Central memory CD8-positive, alpha-beta T cell (primary cell): ENCODE results near the gene ENTR1.
A peak's percentile ranks its signal among the peaks of the same experiment; 100 is the strongest.
"Not testable (repeated sequence)": the region's sequence is repeated elsewhere in the genome, so short reads cannot be mapped to it uniquely, and the experiment has no call there.

Experiments used
- ATAC-seq: fragments of 150-1000 bp; cut with Tn5 transposase; replicated peaks from 2 replicates; pipeline ENCODE4 v1.10.0; 2022; ENCODE audit warnings: mild to moderate bottlenecking, moderate FRiP score, moderate number of reproducible peaks; ENCODE audit not compliant: poor library complexity, severe bottlenecking; ENCODE audit errors: extremely low read depth
- DNase-seq, 2 donors: peaks; one replicate each; pipeline ENCODE4 v3.0.0; 2021; ENCODE audit warnings: low spot score in 2 of 2
- H3K27ac Mint-ChIP-seq: one replicate; pipeline ENCODE4 v1.8.0; 2022; ENCODE audit warnings: low read depth, mild to moderate bottlenecking, moderate library complexity, mixed read lengths
- H3K27me3 Mint-ChIP-seq: one replicate; pipeline ENCODE4 v1.8.0; 2022; ENCODE audit warnings: mixed read lengths
- H3K36me3 Mint-ChIP-seq: one replicate; pipeline ENCODE4 v1.8.0; 2022; ENCODE audit warnings: mild to moderate bottlenecking, moderate library complexity, mixed read lengths; ENCODE audit not compliant: insufficient read depth
- H3K4me1 Mint-ChIP-seq: one replicate; pipeline ENCODE4 v1.8.0; 2022; ENCODE audit warnings: mixed read lengths
- H3K4me3 Mint-ChIP-seq: one replicate; pipeline ENCODE4 v1.8.0; 2022; ENCODE audit warnings: mild to moderate bottlenecking, moderate library complexity, mixed read lengths
- H3K9me3 Mint-ChIP-seq: one replicate; pipeline ENCODE4 v1.8.0; 2022; ENCODE audit warnings: mixed read lengths

Gene ENTR1

DNA sequence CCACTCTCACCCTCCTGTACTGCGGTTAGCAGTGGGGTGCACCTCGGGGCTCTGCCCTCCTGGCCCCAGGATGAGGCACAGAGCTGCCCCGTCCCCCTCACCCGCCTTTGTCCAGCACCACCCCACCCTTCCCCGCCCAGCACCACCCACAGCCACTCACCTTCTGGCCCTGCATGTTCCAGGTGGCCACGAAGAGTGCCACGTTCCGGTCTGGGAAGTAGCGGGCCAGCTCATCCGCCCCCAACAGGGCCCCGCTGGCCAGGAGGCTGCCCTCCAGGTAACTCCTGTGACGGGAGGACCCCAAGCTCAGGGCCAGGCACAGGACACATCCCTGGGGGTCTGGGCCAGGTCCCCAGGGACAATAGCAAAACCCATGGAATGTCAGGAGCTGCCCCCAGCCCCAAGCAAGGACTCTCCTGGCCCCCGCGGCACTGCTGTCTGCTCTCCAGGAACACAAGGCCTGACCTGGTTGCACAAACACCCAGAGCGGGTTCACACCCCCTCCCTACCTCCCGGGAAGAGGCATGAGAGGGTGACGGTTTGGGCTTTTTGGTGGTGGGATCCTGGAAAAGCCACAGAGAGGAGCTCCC, 24.3 kb upstream of the ENTR1 start:
- no peak overlapping the region for H3K27ac Mint-ChIP-seq
- no peak for ATAC-seq

DNA sequence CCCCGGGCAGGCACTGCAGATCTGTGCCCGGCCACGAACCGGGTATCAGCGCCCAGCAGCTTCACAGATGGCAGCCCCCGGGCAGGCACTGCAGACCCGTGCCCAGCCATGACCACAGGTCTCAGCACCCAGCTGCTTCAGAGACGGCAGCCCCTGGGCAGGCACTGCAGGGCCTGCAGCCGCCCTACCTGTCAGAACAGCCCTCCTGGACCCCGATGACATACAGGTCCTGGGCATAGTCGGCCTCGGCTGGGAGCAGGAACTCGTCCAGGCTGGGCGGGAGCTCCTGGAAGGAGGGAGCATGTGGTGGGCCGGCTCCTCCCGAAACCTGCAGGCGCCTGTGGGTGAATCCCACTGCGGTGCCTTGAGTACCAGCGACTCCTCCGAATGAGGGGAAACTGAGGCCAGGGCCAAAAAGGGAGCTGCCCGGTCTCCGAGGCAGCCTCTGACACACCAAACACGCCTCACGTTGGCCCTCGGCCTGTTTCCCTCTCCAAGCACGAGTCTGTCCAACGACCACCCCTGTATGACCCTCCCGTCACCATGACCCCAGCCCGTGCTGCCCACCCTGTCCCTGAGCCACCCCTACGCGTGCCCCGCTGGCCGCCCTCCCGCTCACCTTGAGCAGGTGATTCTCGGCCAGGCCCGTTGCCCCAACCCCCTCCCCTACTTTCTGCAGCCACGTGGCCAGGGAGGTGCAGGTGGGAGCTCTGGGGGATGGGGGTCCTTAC, 23.6 kb upstream of the ENTR1 start:
- no peak overlapping the region for H3K4me3 Mint-ChIP-seq

More for the DNA sequence above, 24.3 kb upstream of the ENTR1 start:
- DNase-seq = no peak
- Mint-ChIP-seq H3K4me3 (no peak overlapping the region), H3K9me3 (no peaks in the 10 kb centered on the region), H3K36me3 (peaks cover 15% of the 10 kb centered on the region), H3K4me1 (peaks cover 27% of the 10 kb centered on the region), H3K27me3 (no peaks in the 10 kb centered on the region)

DNA sequence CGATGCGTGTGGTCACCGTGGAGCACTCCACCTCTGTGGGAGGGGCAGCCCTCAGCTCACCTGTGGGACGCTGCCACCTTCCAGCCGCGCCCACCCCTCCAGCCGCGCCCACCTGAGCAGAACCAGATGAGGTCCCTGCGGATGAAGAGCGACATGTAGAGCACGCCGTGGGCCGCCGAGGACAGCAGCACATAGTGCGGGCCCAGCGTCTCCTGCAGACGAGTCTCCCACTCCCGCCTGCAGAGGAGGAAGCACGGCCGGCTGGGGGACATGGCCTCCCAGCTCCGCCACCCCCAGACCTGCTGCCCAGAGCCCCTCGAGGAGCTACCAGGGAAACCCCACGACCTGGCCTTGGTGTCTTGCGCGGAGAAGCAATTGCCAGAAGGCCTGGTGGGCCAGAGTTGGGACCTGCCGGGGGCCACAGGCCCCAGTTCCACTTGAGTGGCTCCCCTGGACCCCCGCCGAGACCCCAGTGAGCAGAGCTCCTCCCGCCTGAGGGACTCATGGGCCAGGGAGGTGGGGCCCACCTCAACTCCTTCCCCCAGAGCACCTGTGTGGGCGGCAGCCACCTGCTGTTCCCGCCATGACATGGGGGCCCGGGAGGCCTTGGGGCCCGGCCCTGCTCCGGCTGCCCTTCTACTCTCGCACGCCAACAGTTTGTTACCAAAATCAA, 22.8 kb upstream of the ENTR1 start:
- H3K4me1 Mint-ChIP-seq = peaks cover 24% of the 10 kb centered on the region
- no peaks in the 10 kb centered on the region for H3K9me3 Mint-ChIP-seq
- peaks cover 17% of the 10 kb centered on the region for H3K36me3 Mint-ChIP-seq
- no peak for ATAC-seq
- H3K27me3 Mint-ChIP-seq = no peaks in the 10 kb centered on the region
- no peak overlapping the region for H3K4me3 Mint-ChIP-seq
- no peak overlapping the region for H3K27ac Mint-ChIP-seq
- DNase-seq = no peak

More for the DNA sequence above, 23.6 kb upstream of the ENTR1 start:
- peaks cover 15% of the 10 kb centered on the region for H3K36me3 Mint-ChIP-seq
- ATAC-seq (no peak), DNase-seq (no peak)
- H3K27me3 Mint-ChIP-seq = no peaks in the 10 kb centered on the region
- no peaks in the 10 kb centered on the region for H3K9me3 Mint-ChIP-seq
- no peak overlapping the region for H3K27ac Mint-ChIP-seq
- peaks cover 27% of the 10 kb centered on the region for H3K4me1 Mint-ChIP-seq

DNA sequence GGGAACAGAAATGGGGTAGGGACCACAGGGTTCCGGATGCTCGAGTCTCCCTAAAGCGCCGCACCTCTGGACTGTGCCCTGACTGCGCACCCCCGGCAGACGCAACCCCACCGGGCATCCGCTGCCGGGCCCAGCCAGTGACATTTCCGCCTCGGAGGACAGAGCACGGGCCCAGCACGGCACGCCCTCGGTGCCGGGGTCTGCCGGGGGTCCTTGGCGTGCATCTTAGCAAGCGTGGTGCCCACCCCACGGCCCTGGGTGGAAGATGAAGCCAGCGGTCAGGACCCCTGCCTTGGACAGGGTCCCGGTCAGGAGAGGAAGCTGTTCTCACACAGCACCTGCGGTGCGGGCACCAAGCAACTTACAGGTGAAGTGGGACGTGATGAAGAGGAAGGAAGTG, 22.2 kb upstream of the ENTR1 start:
- DNase-seq (no peak), ATAC-seq (no peak)
- H3K9me3 Mint-ChIP-seq = no peaks in the 10 kb centered on the region
- H3K4me1 Mint-ChIP-seq = peaks cover 20% of the 10 kb centered on the region
- peaks cover 18% of the 10 kb centered on the region for H3K36me3 Mint-ChIP-seq
- no peak overlapping the region for H3K27ac Mint-ChIP-seq
- H3K27me3 Mint-ChIP-seq = no peaks in the 10 kb centered on the region
- H3K4me3 Mint-ChIP-seq = no peak overlapping the region

DNA sequence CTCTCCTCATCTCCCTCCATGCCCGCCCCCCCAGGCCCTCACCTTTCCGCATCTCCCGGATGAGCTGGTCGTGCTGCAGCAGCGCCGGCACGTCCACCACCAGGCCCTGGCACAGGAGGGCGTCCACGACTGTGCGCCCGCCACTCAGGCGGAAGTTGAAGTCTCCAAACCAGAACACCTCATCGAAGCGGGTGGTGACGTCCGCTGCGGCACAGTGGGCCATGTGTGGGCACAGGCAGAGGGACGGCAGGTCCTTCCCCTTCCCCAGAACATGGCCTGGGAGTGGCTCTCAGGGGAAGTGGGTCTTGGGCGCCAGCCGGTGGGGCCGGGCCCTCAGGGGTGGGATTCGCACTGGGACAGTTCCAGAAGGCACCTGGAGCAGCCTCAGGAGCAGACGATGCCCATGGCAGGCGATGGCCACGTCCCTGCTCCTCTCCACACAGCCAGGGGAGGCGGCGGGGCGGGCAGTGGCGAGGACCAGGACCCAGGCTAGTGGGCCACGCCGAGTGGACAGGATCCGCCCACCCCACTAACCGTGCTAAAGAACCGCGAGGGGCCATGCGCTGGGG, 21.5 kb upstream of the ENTR1 start:
- ATAC-seq (no peak), DNase-seq (no peak)
- Mint-ChIP-seq H3K4me1 (peaks cover 13% of the 10 kb centered on the region), H3K36me3 (peaks cover 18% of the 10 kb centered on the region), H3K4me3 (no peak overlapping the region), H3K9me3 (no peaks in the 10 kb centered on the region), H3K27me3 (no peaks in the 10 kb centered on the region), H3K27ac (no peak overlapping the region)

DNA sequence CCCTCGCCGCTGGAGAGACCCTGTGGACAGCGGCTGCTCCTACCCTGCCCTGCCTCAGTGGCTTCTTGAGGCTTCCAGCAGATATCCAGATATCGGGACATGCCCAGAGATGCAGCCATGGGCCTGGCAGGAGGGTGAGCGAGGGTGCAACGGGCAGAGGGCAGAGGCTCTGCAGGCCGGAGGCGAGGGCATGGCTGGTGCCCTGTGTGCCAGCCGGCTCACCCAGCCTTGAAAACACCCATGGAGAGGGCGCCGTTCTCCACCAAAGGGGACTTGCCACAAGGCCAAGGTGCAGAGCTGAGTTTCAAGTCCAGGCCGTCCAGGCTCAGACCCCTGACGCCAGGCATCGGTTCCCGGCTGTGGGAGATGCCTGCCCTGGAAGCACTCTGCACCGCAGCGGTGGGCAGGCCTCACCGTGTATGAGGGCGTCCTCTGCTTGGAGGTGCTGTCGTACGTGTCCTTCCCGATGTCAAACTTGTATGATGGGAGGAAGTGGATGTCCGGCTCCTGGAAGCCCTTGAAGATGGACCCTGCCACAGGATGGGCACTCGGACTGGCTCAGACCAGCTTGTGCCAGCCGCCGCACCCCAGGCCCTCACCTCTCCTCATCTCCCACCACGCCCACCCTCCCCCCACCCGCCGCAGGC, 20.3 kb upstream of the ENTR1 start:
- H3K36me3 Mint-ChIP-seq = peaks cover 18% of the 10 kb centered on the region

DNA sequence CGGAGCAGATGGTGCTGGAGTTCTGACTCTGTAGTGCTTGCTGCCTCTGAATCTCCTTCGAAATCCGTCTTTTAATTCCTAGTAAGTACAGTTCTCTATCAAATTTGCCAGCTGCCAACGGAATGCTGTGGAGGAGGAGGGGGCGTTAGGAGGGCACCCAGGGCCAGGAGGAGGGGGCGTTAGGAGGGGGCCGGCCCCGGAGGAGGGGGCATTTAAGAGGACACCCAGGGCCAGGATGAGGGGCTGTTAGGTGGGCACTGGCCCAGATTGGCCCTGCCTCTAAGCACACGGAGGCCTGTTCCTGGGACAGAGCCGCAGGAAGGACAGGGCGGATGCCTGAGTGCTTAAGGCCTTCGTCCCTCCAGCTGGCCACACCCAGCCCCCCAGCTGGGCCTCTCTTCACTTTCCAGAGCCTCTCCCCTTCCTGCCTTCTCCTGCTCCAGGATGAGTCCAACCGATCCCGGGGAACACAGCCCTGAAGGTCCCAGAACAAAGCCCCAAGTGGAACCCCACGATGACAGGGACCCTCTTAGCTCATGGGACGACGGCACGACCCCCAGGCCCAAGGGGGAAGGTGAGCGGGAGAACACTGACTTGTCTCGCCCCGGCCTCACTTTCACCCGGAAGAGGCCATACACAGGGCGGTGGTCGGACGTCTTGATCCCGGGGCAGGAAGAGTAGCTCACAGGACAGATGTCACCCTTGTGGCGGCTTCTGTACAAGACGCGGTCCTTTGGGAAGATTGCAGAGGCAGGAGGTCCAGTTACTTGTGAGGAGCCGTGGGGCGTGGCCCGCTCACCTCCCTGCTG, 19.5 kb upstream of the ENTR1 start:
- ATAC-seq = no peak

More for the DNA sequence above, 20.3 kb upstream of the ENTR1 start:
- no peak overlapping the region for H3K4me3 Mint-ChIP-seq
- H3K4me1 Mint-ChIP-seq = peaks cover 1% of the 10 kb centered on the region
- no peaks in the 10 kb centered on the region for H3K27me3 Mint-ChIP-seq
- ATAC-seq (no peak), DNase-seq (no peak)
- H3K27ac Mint-ChIP-seq = peak overlapping the region; percentile 41
- no peaks in the 10 kb centered on the region for H3K9me3 Mint-ChIP-seq

DNA sequence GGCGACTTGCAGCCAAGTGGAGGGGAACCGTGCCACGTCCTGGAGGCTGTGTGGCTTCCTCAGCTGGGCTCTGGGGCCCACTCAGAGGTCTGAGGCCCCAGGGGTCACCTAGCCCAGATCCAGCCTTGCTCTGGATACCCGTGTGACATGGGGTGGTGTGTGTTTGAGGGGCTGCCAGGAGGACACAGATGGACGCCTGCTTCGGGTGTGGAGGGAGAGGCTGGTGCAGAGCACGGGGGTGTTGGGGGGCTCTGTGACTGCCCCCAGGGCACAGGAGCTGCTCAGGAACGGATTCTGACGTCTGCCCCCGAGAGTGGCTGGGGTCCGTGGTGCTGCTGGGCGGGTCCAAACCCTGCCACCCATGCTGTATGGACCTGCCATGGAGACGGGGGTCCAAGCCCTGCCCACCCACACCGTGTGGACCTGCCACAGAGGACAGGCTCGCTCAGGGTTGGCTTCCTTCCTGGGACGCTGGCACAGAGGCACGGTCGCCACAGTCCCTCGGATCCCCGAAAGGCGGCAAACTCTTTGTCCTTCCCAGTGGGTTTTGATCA, 18.7 kb upstream of the ENTR1 start:
- peaks cover 17% of the 10 kb centered on the region for H3K36me3 Mint-ChIP-seq
- no peak for DNase-seq

More for the DNA sequence above, 19.5 kb upstream of the ENTR1 start:
- DNase-seq = no peak
- H3K9me3 Mint-ChIP-seq = no peaks in the 10 kb centered on the region
- no peak overlapping the region for H3K4me3 Mint-ChIP-seq
- H3K27me3 Mint-ChIP-seq = no peaks in the 10 kb centered on the region
- H3K4me1 Mint-ChIP-seq = no peaks in the 10 kb centered on the region
- H3K27ac Mint-ChIP-seq = peak overlapping the region; percentile 41
- peaks cover 17% of the 10 kb centered on the region for H3K36me3 Mint-ChIP-seq

DNA sequence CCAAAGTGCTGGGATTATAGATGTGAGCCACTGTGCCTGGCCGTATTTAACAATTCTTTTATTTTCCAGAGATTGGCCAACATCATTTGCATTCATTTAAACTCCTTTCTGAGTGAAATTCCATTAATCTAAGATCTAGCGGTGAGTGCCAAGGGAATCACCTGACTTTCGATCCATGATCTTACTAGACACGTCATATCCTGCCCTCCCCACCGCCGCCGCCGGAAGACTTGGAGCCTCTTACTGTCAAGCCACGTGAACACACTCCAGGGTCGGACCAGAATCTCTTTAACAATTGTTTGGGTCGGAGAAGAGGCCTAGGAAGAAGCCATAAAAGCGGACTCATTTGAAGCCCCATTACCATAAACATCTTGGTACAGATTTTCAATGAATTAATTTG, 16.4 kb upstream of the ENTR1 start:
- Mint-ChIP-seq H3K4me3 (no peak overlapping the region), H3K36me3 (peaks cover 25% of the 10 kb centered on the region), H3K27me3 (no peaks in the 10 kb centered on the region), H3K4me1 (no peaks in the 10 kb centered on the region), H3K9me3 (no peaks in the 10 kb centered on the region), H3K27ac (no peak overlapping the region)
- no peak for DNase-seq
- no peak for ATAC-seq

More for the DNA sequence above, 18.7 kb upstream of the ENTR1 start:
- Mint-ChIP-seq H3K4me1 (no peaks in the 10 kb centered on the region), H3K4me3 (no peak overlapping the region), H3K9me3 (no peaks in the 10 kb centered on the region), H3K27ac (no peak overlapping the region), H3K27me3 (no peaks in the 10 kb centered on the region)
- ATAC-seq = no peak

DNA sequence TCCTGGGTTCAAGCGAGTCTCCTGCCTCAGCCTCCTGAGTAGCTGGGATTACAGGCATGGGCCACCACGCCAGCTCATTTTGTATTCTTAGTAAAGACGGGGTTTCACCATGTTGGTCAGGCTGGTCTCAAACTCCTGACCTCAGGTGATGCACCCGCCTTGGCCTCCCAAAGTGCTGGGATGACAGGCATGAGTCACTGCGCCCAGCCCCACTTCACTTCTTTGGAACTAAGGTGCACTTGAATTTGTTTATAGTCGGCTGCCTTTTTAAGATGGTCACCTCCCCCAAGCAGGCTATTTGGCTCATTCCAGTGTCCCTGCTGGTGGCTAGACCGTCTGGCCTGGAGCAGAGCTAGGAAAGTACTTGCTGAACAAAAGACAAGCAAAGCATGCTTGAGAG, 15.0 kb upstream of the ENTR1 start:
- ATAC-seq, H3K27me3 Mint-ChIP-seq, DNase-seq, H3K4me3 Mint-ChIP-seq, H3K9me3 Mint-ChIP-seq, H3K4me1 Mint-ChIP-seq, H3K27ac Mint-ChIP-seq: not testable (repeated sequence)
- peaks cover 33% of the 10 kb centered on the region for H3K36me3 Mint-ChIP-seq

DNA sequence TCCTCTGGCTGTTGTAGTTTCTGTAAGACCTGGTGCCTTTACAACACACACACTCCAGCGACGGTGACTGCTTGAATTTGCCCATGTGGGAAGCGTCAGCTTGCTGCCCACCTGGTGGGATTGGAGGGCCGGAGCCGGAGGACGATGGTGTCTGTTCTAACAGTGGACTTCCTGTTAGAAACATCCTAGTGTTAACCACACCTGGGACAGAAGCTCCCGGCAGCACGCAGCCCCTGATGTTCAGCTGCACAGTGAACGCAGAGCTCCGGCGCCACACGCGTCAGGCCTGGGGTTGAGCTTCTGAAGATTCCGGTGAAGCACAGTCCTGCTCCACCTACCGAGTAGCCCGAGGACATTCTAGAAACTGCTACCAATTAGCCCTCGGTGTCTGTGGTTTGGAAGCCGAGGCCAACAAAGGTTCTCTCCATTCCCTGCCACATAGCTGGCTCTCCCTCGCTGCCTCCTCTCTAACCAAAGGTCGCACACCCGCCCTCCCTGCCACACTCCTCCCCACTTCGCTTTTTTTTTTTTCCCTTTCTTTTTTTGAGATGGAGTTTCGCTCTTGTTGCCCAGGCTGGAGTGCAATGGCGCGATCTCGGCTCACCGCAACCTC, 14.4 kb upstream of the ENTR1 start:
- H3K36me3 Mint-ChIP-seq = peaks cover 34% of the 10 kb centered on the region
- H3K4me1 Mint-ChIP-seq = no peaks in the 10 kb centered on the region
- no peaks in the 10 kb centered on the region for H3K27me3 Mint-ChIP-seq
- H3K4me3 Mint-ChIP-seq = no peak overlapping the region
- no peak for ATAC-seq
- H3K27ac Mint-ChIP-seq = no peak overlapping the region
- no peak for DNase-seq
- no peaks in the 10 kb centered on the region for H3K9me3 Mint-ChIP-seq
